ENCODE measurements around the gene IREB2. TPM values are rescaled to one million over a fixed set of nuclear protein-coding genes. Genes with fewer than 3 reads are reported as not detected.
"Not testable (repeated sequence)": the region's sequence is repeated elsewhere in the genome, so short reads cannot be mapped to it uniquely, and the experiment has no call there.

Gene IREB2
- total RNA-seq, 4 donors from 2014 or later, result 25.6 to 87.5 (median 48.6) TPM

GRCh38 chr15:78508272-78508671, 70.3 kb downstream of the IREB2 start:
- no peak overlapping the region for H3K27ac ChIP-seq
- H3K36me3 ChIP-seq, result no peaks in the 10 kb centered on the region
- DNase-seq (ENCODE audit: low spot score in 2 of 2), result no peak
- H3K9me3 ChIP-seq, result no peaks in the 10 kb centered on the region
- peaks cover 14% of the 10 kb centered on the region for H3K4me1 ChIP-seq
- H3K27me3 ChIP-seq, result no peaks in the 10 kb centered on the region
- H3K4me3 ChIP-seq, result peak overlapping the region; percentile 71
- WGBS, result 37% methylated on average over 6 of the region's 6 CpGs
- TF ChIP-seq, protein P1, sequence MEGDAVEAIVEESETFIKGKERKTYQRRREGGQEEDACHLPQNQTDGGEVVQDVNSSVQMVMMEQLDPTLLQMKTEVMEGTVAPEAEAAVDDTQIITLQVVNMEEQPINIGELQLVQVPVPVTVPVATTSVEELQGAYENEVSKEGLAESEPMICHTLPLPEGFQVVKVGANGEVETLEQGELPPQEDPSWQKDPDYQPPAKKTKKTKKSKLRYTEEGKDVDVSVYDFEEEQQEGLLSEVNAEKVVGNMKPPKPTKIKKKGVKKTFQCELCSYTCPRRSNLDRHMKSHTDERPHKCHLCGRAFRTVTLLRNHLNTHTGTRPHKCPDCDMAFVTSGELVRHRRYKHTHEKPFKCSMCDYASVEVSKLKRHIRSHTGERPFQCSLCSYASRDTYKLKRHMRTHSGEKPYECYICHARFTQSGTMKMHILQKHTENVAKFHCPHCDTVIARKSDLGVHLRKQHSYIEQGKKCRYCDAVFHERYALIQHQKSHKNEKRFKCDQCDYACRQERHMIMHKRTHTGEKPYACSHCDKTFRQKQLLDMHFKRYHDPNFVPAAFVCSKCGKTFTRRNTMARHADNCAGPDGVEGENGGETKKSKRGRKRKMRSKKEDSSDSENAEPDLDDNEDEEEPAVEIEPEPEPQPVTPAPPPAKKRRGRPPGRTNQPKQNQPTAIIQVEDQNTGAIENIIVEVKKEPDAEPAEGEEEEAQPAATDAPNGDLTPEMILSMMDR (IDR thresholded peaks at IDR 0.05), result no peak
- TF ChIP-seq POLR2AphosphoS5 (IDR thresholded peaks at IDR 0.05) (no peak), EP300 (IDR thresholded peaks at IDR 0.05) (no peak), POLR2A (IDR thresholded peaks at IDR 0.05) (no peak)

DNA sequence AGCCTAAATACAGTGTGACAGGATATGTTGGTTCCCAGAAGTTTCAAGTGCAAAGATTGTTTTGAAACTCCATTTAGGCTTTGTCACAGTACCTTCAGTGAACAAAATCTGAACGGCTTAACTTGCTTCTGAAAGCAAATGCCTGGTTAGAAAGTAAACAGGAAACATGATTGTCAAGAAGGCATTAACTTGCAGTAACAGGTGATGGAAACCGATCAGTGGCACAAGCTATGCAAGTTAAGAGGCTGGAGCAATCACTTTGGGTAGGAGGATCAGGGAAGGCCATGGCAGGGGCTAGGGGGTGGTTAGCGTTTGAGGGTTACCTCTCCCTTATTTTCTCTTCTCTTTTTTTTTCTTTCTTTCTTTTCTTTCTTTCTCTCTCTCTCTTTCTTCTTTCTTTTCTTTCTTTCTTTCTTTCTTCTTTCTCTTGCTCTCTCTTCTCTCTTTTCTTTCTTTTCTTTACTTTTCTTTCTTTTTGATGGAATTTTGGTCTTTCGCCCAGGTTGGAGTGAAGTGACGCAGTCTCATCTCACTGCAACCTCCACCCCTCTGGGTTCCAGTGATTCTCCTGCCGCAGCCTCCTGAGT, 71.8 kb downstream of the IREB2 start:
- peaks cover 14% of the 10 kb centered on the region for H3K4me1 ChIP-seq
- no peaks in the 10 kb centered on the region for H3K9me3 ChIP-seq
- DNase-seq (ENCODE audit: low spot score in 2 of 2), result no peak
- no peak overlapping the region for H3K4me3 ChIP-seq
- TF ChIP-seq EP300 (IDR thresholded peaks at IDR 0.05) (no peak), POLR2A (IDR thresholded peaks at IDR 0.05) (no peak), POLR2AphosphoS5 (IDR thresholded peaks at IDR 0.05) (no peak)
- TF ChIP-seq, protein P1 (IDR thresholded peaks at IDR 0.05), result no peak
- no peaks in the 10 kb centered on the region for H3K27me3 ChIP-seq
- 84% methylated on average over 6 of the region's 6 CpGs for WGBS
- H3K36me3 ChIP-seq, result no peaks in the 10 kb centered on the region
- no peak overlapping the region for H3K27ac ChIP-seq

GRCh38 chr15:78520035-78520434, 82.0 kb downstream of the IREB2 start:
- H3K36me3 ChIP-seq; H3K9me3 ChIP-seq; H3K27ac ChIP-seq; H3K4me3 ChIP-seq; H3K27me3 ChIP-seq; DNase-seq (ENCODE audit: low spot score in 2 of 2); H3K4me1 ChIP-seq: not testable (repeated sequence)
- 93% methylated on average over 3 of the region's 3 CpGs for WGBS

DNA sequence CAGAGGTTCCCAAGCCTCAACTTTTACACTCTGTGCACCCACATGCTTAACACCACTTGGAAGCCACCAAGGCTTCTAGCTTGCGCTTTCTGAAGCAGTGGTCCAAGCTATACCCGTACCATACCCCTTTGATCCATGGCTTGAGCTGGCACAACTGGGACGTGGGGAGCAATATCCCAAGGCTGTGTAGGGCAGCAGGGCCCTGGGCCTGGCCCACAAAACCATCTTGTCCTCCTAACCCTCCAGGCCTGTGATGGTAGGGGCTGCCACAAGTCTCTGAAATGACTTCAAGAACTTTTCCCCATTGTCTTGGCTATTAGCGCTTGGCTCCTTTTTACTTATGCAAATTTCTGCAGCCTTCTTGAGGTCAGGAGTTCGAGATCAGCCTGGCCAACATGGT, 86.2 kb downstream of the IREB2 start:
- WGBS, result 91% methylated on average over 4 of the region's 5 CpGs
- Histone ChIP-seq H3K4me3 (no peak overlapping the region), H3K27ac (no peak overlapping the region), H3K4me1 (no peaks in the 10 kb centered on the region), H3K9me3 (no peaks in the 10 kb centered on the region), H3K27me3 (no peaks in the 10 kb centered on the region), H3K36me3 (no peaks in the 10 kb centered on the region)
- DNase-seq (ENCODE audit: low spot score in 2 of 2), result no peak
- TF ChIP-seq, protein P1 (IDR thresholded peaks at IDR 0.05), result no peak
- no peak for TF ChIP-seq EP300 (IDR thresholded peaks at IDR 0.05)
- no peak for TF ChIP-seq POLR2AphosphoS5 (IDR thresholded peaks at IDR 0.05)
- no peak for TF ChIP-seq POLR2A (IDR thresholded peaks at IDR 0.05)

- Histone ChIP-seq H3K4me1 (no peaks in the 10 kb centered on the region), H3K36me3 (no peaks in the 10 kb centered on the region), H3K27ac (no peak overlapping the region), H3K27me3 (no peaks in the 10 kb centered on the region), H3K4me3 (no peak overlapping the region), H3K9me3 (no peaks in the 10 kb centered on the region)
- no peak for TF ChIP-seq POLR2A (IDR thresholded peaks at IDR 0.05)
- no peak for TF ChIP-seq POLR2AphosphoS5 (IDR thresholded peaks at IDR 0.05)
- DNase-seq (ENCODE audit: low spot score in 2 of 2), result no peak
- WGBS, result 87% methylated on average over 5 of the region's 5 CpGs
Observed at GRCh38 chr15:78527325-78527724, 89.3 kb downstream of the IREB2 start.

GRCh38 chr15:78533331-78533730, 95.3 kb downstream of the IREB2 start:
- H3K9me3 ChIP-seq, result no peaks in the 10 kb centered on the region
- TF ChIP-seq EP300 (IDR thresholded peaks at IDR 0.05), result no peak
- no peak for TF ChIP-seq POLR2A (IDR thresholded peaks at IDR 0.05)
- TF ChIP-seq, protein P1 (IDR thresholded peaks at IDR 0.05), result no peak
- no peak for TF ChIP-seq POLR2AphosphoS5 (IDR thresholded peaks at IDR 0.05)

More at GRCh38 chr15:78533331-78533730, 95.3 kb downstream of the IREB2 start:
- Histone ChIP-seq H3K27ac (no peak overlapping the region), H3K36me3 (peaks cover 2% of the 10 kb centered on the region), H3K4me1 (peaks cover 4% of the 10 kb centered on the region), H3K4me3 (no peak overlapping the region), H3K27me3 (no peaks in the 10 kb centered on the region)
- no peak for DNase-seq (ENCODE audit: low spot score in 2 of 2)
- WGBS, result 59% methylated on average over 2 of the region's 2 CpGs

Data from suprapubic skin (tissue), 4 donors.